Activated B cell treated with CpG ODN at 0.5 μM for 24 hours (primary cell): ENCODE data around the gene FSTL4. TPM values are rescaled to one million over a fixed set of nuclear protein-coding genes. Genes with fewer than 3 reads are reported as not detected.

Source experiments
- ATAC-seq: fragments of 200-7000 bp; cut with Tn5 transposase; one replicate; pipeline ENCODE4 v1.10.0; 2021; ENCODE audit warnings: low read depth, mild to moderate bottlenecking, moderate library complexity
- CTCF ChIA-PET: fragments of 350-600 bp; sonication (Branson Sonifier 250); formaldehyde crosslinking; loops from one replicate; lab custom pipeline; 2021; ENCODE audit warnings: antibody characterized with exemption; lab: Charles Lee
- POLR2A ChIA-PET: fragments of 350-600 bp; sonication (Branson Sonifier 250); formaldehyde crosslinking; loops from one replicate; lab custom pipeline; 2021; ENCODE audit warnings: antibody characterized with exemption; lab: Charles Lee
- DNase-seq: peaks from one replicate; pipeline ENCODE4 v3.0.0; 2022
- H3K27ac Mint-ChIP-seq: one replicate; pipeline ENCODE4 v1.8.0; 2020; ENCODE audit warnings: mixed read lengths
- H3K27me3 Mint-ChIP-seq: one replicate; pipeline ENCODE4 v1.8.0; 2021; ENCODE audit warnings: mixed read lengths
- H3K36me3 Mint-ChIP-seq: one replicate; pipeline ENCODE4 v1.8.0; 2021; ENCODE audit warnings: low read depth, mixed read lengths
- H3K4me1 Mint-ChIP-seq: one replicate; pipeline ENCODE4 v1.8.0; 2021; ENCODE audit warnings: mixed read lengths
- H3K4me3 Mint-ChIP-seq: one replicate; pipeline ENCODE4 v1.8.0; 2020; ENCODE audit warnings: mild to moderate bottlenecking, mixed read lengths
- H3K9me3 Mint-ChIP-seq: one replicate; pipeline ENCODE4 v1.8.0; 2020; ENCODE audit warnings: mixed read lengths
- CTCF ChIP-seq: fragments of 200-600 bp; IDR thresholded peaks from one replicate; pipeline ENCODE4 v1.8.0; 2022; ENCODE audit warnings: antibody characterized with exemption, mild to moderate bottlenecking
- intact Hi-C: fragments of 100-400 bp; cut with micrococcal nuclease; formaldehyde crosslinking; loops from one replicate; pipeline ENCODE4 v1.15.1; 2024
- total RNA-seq: library from RNA; stranded (reverse); gene quantifications from 2 replicates; pipeline ENCODE4 v1.2.3, GENCODE V29; 2022

The FSTL4 gene
- total RNA-seq, 1 donor from 2014 or later = 1.7 TPM

GRCh38 chr5:133322743-133323142, 289.6 kb downstream of the FSTL4 start:
- Mint-ChIP-seq H3K4me3 (no peak overlapping the region), H3K4me1 (peaks cover 13% of the 10 kb centered on the region), H3K36me3 (no peaks in the 10 kb centered on the region), H3K27me3 (no peaks in the 10 kb centered on the region), H3K27ac (no peak overlapping the region), H3K9me3 (no peaks in the 10 kb centered on the region)
- no peak for DNase-seq
- TF ChIP-seq CTCF = no peak
- ChIA-PET POLR2A (no interaction called here), CTCF (no interaction called here)
- intact Hi-C loops = no loop called here
- ATAC-seq = no peak

- intact Hi-C loops = no loop called here
- Mint-ChIP-seq H3K4me3 (no peak overlapping the region), H3K27me3 (no peaks in the 10 kb centered on the region), H3K9me3 (no peaks in the 10 kb centered on the region), H3K4me1 (peaks cover 13% of the 10 kb centered on the region), H3K27ac (no peak overlapping the region), H3K36me3 (no peaks in the 10 kb centered on the region)
- POLR2A ChIA-PET = no interaction called here
- no peak for DNase-seq
- ATAC-seq = peak; percentile 76
- CTCF ChIA-PET = no interaction called here
- TF ChIP-seq CTCF = no peak
These were observed 290.4 kb downstream of the FSTL4 start for GRCh38 chr5:133321833-133322420.

- no peak for DNase-seq
- ATAC-seq = no peak
- Mint-ChIP-seq H3K4me1 (peaks cover 13% of the 10 kb centered on the region), H3K36me3 (no peaks in the 10 kb centered on the region), H3K27me3 (no peaks in the 10 kb centered on the region), H3K9me3 (no peaks in the 10 kb centered on the region), H3K27ac (no peak overlapping the region), H3K4me3 (no peak overlapping the region)
- no peak for TF ChIP-seq CTCF
- POLR2A ChIA-PET = no interaction called here
- CTCF ChIA-PET = no interaction called here
- intact Hi-C loops = no loop called here
These were observed 291.0 kb downstream of the FSTL4 start for GRCh38 chr5:133321286-133321832.

GRCh38 chr5:133319905-133320520, 292.3 kb downstream of the FSTL4 start:
- no peak for DNase-seq
- no peaks in the 10 kb centered on the region for H3K9me3 Mint-ChIP-seq
- POLR2A ChIA-PET = no interaction called here
- H3K27ac Mint-ChIP-seq = no peak overlapping the region
- no peak for ATAC-seq
- no peaks in the 10 kb centered on the region for H3K36me3 Mint-ChIP-seq
- H3K4me3 Mint-ChIP-seq = no peak overlapping the region
- intact Hi-C loops = no loop called here
- CTCF ChIA-PET = no interaction called here
- no peak for TF ChIP-seq CTCF
- no peaks in the 10 kb centered on the region for H3K27me3 Mint-ChIP-seq
- peaks cover 13% of the 10 kb centered on the region for H3K4me1 Mint-ChIP-seq

DNA sequence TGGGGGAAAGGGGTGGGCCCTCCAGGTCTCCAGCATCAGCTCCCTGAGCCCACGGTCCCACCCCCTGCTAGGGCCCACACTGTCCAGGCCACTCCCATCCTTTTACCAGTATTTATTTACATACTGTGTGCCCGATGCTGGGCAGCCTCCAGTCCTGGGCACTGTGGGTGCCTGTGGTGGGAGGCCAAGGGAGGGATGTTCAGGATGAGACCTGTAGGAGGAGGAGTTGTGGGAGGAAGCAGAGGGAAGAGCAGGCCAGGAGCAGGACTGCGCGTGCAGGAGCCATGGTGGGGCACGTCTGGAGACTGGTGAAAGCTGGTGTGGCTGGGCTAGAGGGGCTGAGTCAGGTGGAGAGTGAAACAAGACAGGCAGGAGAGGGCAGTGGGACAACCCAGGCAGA, 293.1 kb downstream of the FSTL4 start:
- H3K4me3 Mint-ChIP-seq = no peak overlapping the region
- no peaks in the 10 kb centered on the region for H3K27me3 Mint-ChIP-seq
- H3K27ac Mint-ChIP-seq = no peak overlapping the region
- DNase-seq (no peak), ATAC-seq (no peak)
- H3K4me1 Mint-ChIP-seq = peaks cover 13% of the 10 kb centered on the region
- no peaks in the 10 kb centered on the region for H3K36me3 Mint-ChIP-seq
- POLR2A ChIA-PET = no interaction called here
- intact Hi-C loops = no loop called here
- CTCF ChIA-PET = no interaction called here
- no peak for TF ChIP-seq CTCF
- no peaks in the 10 kb centered on the region for H3K9me3 Mint-ChIP-seq
